ENCODE data around the gene KCTD8.

KCTD8 gene

GRCh38 chr4:44145868-44146267 lies 302.7 kb downstream of the KCTD8 start:
- no peak for TF ChIP-seq CTCF (IDR thresholded peaks at IDR 0.05; ENCODE audit: low read depth, low read length, missing control alignments)
- no peak for DNase-seq (ENCODE audit: low read depth)
- in situ Hi-C loops (cut with HindIII; ENCODE audit: low sequenced_read_pairs) = no loop called here
- H3K4me3 ChIP-seq (ENCODE audit: low read depth, low read length) = no peak overlapping the region

GRCh38 chr4:44132526-44132925 lies 316.1 kb downstream of the KCTD8 start:
- no peak overlapping the region for H3K4me3 ChIP-seq (ENCODE audit: low read depth, low read length)
- in situ Hi-C loops (cut with HindIII; ENCODE audit: low sequenced_read_pairs) = no loop called here
- no peak for TF ChIP-seq CTCF (IDR thresholded peaks at IDR 0.05; ENCODE audit: low read depth, low read length, missing control alignments)
- no peak for DNase-seq (ENCODE audit: low read depth)

All from astrocyte of the cerebellum (primary cell).